ENCODE results near the gene TRAPPC3L.

TRAPPC3L gene

GRCh38 chr6:116512734-116513133, 32.8 kb downstream of the TRAPPC3L start:
- POLR2A ChIA-PET (ENCODE audit: low non-redundant PET): no interaction called here
- CTCF ChIA-PET: interaction anchor here (0.6 kb wide), 1 partner anchor 11 kb away, joined by 3 read pairs; no protein-coding TSS in a partner anchor
- H3K27ac ChIP-seq: no peak overlapping the region
- DNase-seq (ENCODE audit: low spot score): no peak
- TF ChIP-seq CTCF (conservative IDR thresholded peaks at IDR 0.05; ENCODE audit: low read depth): no peak

GRCh38 chr6:116512111-116512559, 33.3 kb downstream of the TRAPPC3L start:
- H3K27ac ChIP-seq: no peak overlapping the region
- POLR2A ChIA-PET (ENCODE audit: low non-redundant PET): no interaction called here
- CTCF ChIA-PET: interaction anchor here (0.6 kb wide), 1 partner anchor 11 kb away, joined by 3 read pairs; no protein-coding TSS in a partner anchor
- TF ChIP-seq CTCF (conservative IDR thresholded peaks at IDR 0.05; ENCODE audit: low read depth): no peak
- no peak for DNase-seq (ENCODE audit: low spot score)

GRCh38 chr6:116511424-116512110, 33.9 kb downstream of the TRAPPC3L start, which contains the start of gene CALHM5:
CALHM5 (plus strand) TSS chr6:116511639; CDS start chr6:116511697, 58 bp downstream.
- POLR2A ChIA-PET (ENCODE audit: low non-redundant PET): no interaction called here
- CTCF ChIA-PET: no interaction called here
- peak; percentile 13 for DNase-seq (ENCODE audit: low spot score)
- peak; percentile 17; the same call in 1 of the 2 replicates for TF ChIP-seq CTCF (conservative IDR thresholded peaks at IDR 0.05; ENCODE audit: low read depth)
- no peak within 1 kb of the TSS for H3K27ac ChIP-seq

DNA sequence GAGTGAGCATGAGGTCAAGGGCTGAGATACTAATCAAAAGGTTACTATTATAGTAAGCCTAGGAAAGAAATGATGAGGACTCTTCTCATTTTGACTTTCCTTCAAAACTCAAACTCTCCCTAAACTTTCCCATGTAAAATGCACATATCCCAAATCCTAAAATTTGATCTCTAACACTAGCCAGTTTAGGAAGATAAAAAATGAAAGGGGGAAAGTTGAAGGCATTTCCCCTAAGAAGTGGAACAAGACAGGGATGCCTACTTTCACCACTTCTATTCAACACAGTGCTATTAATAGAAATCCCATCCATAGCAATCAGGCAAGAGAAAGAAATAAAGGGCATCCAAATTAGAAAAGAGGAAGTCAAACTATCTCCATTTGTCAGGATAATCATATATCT, 37.0 kb downstream of the TRAPPC3L start:
- H3K27ac ChIP-seq: no peak overlapping the region
- ChIA-PET POLR2A (ENCODE audit: low non-redundant PET) (no interaction called here), CTCF (no interaction called here)
- DNase-seq (ENCODE audit: low spot score): no peak
- TF ChIP-seq CTCF (conservative IDR thresholded peaks at IDR 0.05; ENCODE audit: low read depth): no peak

- TF ChIP-seq CTCF (conservative IDR thresholded peaks at IDR 0.05; ENCODE audit: low read depth): no peak
- ChIA-PET CTCF (no interaction called here), POLR2A (ENCODE audit: low non-redundant PET) (no interaction called here)
- no peak for DNase-seq (ENCODE audit: low spot score)
- H3K27ac ChIP-seq: no peak overlapping the region
Observed at GRCh38 chr6:116507324-116507723, 38.2 kb downstream of the TRAPPC3L start.

- TF ChIP-seq CTCF (conservative IDR thresholded peaks at IDR 0.05; ENCODE audit: low read depth): no peak
- no peak overlapping the region for H3K27ac ChIP-seq
- ChIA-PET CTCF (no interaction called here), POLR2A (ENCODE audit: low non-redundant PET) (no interaction called here)
- DNase-seq (ENCODE audit: low spot score): no peak
Observed at GRCh38 chr6:116500969-116501433, 44.5 kb downstream of the TRAPPC3L start.

Measured in RWPE1 (cell line).